ENCODE data around the gene MCC. TPM values are rescaled to one million over a fixed set of nuclear protein-coding genes. Genes with fewer than 3 reads are reported as not detected.

The MCC gene
- polyA plus RNA-seq, 2 of the 4 experiments (the other 2 are of a cell fraction), result 0.09 to 0.10 TPM

- Histone ChIP-seq H3K4me2 (no peak overlapping the region), H3K27ac (no peak overlapping the region), H3K9me3 (0 out of 3 replicates have a peak, but pooled peaks cover 2% of the 10 kb centered on the region), H3K4me3 (no peak overlapping the region), H3K4me1 (no peaks in the 10 kb centered on the region)
- DNase-seq (ENCODE audit: low read depth in 1 of 2, low spot score in 1 of 2) (no peak), ATAC-seq (no peak), FAIRE-seq (no peak)
- TF ChIP-seq RFX5 (IDR thresholded peaks at IDR 0.05) (no peak), POLR2AphosphoS2 (conservative IDR thresholded peaks at IDR 0.05; ENCODE audit: low read length) (no peak), RCOR1 (IDR thresholded peaks at IDR 0.05; ENCODE audit: low read depth, low read length) (no peak), KDM1A (IDR thresholded peaks at IDR 0.05; ENCODE audit: low read depth) (no peak)
- TF ChIP-seq, protein P1, sequence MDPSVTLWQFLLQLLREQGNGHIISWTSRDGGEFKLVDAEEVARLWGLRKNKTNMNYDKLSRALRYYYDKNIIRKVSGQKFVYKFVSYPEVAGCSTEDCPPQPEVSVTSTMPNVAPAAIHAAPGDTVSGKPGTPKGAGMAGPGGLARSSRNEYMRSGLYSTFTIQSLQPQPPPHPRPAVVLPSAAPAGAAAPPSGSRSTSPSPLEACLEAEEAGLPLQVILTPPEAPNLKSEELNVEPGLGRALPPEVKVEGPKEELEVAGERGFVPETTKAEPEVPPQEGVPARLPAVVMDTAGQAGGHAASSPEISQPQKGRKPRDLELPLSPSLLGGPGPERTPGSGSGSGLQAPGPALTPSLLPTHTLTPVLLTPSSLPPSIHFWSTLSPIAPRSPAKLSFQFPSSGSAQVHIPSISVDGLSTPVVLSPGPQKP (IDR thresholded peaks at IDR 0.05; ENCODE audit: low read depth, low read length), result no peak
- ChIA-PET POLR2A (no interaction called here), CTCF (no interaction called here)
Measured at GRCh38 chr5:113359419-113359818, 128.8 kb downstream of the MCC start.

GRCh38 chr5:113358696-113359095 lies 129.6 kb downstream of the MCC start:
- no peaks in the 10 kb centered on the region for H3K9me3 ChIP-seq
- 40% methylated on average over 3 of the region's 3 CpGs for WGBS (ENCODE audit: missing lambda C conversion rate)
- no peaks in the 10 kb centered on the region for H3K4me1 ChIP-seq
- no peak overlapping the region for H3K27ac ChIP-seq
- FAIRE-seq, result no peak
- no peak for DNase-seq (ENCODE audit: low read depth in 1 of 2, low spot score in 1 of 2)
- TF ChIP-seq RFX5 (IDR thresholded peaks at IDR 0.05) (no peak), EHF (CRISPR knock-in tag; IDR thresholded peaks at IDR 0.05) (no peak), PBX3 (IDR thresholded peaks at IDR 0.05) (no peak), RARB (CRISPR knock-in tag; IDR thresholded peaks at IDR 0.05) (no peak), SREBF2 (IDR thresholded peaks at IDR 0.05) (no peak), MYC (IDR thresholded peaks at IDR 0.05; ENCODE audit: borderline replicate concordance, low read length) (no peak), POLR2AphosphoS2 (conservative IDR thresholded peaks at IDR 0.05; ENCODE audit: low read length) (no peak), ATOH8 (CRISPR knock-in tag; IDR thresholded peaks at IDR 0.05; ENCODE audit: low read depth) (no peak), HOXB13 (CRISPR knock-in tag; IDR thresholded peaks at IDR 0.05; ENCODE audit: low read depth) (no peak), BHLHE40 (IDR thresholded peaks at IDR 0.05; ENCODE audit: low read depth, low read length) (no peak), FOSB (CRISPR knock-in tag; IDR thresholded peaks at IDR 0.05) (no peak), HDAC2 (IDR thresholded peaks at IDR 0.05) (no peak)
- TF ChIP-seq, protein P2, sequence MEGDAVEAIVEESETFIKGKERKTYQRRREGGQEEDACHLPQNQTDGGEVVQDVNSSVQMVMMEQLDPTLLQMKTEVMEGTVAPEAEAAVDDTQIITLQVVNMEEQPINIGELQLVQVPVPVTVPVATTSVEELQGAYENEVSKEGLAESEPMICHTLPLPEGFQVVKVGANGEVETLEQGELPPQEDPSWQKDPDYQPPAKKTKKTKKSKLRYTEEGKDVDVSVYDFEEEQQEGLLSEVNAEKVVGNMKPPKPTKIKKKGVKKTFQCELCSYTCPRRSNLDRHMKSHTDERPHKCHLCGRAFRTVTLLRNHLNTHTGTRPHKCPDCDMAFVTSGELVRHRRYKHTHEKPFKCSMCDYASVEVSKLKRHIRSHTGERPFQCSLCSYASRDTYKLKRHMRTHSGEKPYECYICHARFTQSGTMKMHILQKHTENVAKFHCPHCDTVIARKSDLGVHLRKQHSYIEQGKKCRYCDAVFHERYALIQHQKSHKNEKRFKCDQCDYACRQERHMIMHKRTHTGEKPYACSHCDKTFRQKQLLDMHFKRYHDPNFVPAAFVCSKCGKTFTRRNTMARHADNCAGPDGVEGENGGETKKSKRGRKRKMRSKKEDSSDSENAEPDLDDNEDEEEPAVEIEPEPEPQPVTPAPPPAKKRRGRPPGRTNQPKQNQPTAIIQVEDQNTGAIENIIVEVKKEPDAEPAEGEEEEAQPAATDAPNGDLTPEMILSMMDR (IDR thresholded peaks at IDR 0.05), result no peak
- TF ChIP-seq, protein P3, sequence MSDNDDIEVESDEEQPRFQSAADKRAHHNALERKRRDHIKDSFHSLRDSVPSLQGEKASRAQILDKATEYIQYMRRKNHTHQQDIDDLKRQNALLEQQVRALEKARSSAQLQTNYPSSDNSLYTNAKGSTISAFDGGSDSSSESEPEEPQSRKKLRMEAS (IDR thresholded peaks at IDR 0.05), result no peak
- no peak overlapping the region for H3K4me2 ChIP-seq
- no peak overlapping the region for H3K4me3 ChIP-seq
- POLR2A ChIA-PET, result no interaction called here
- CTCF ChIA-PET, result interaction anchor here (1.1 kb wide), 1 partner anchor 17 kb away, joined by 4 read pairs; no protein-coding TSS in a partner anchor
- no peak for ATAC-seq

- POLR2A ChIA-PET, result no interaction called here
Measured at GRCh38 chr5:113357696-113358476, 130.4 kb downstream of the MCC start.

More at GRCh38 chr5:113357696-113358476, 130.4 kb downstream of the MCC start:
- Histone ChIP-seq H3K4me3 (no peak overlapping the region), H3K4me1 (no peaks in the 10 kb centered on the region), H3K4me2 (no peak overlapping the region), H3K27ac (no peak overlapping the region), H3K9me3 (no peaks in the 10 kb centered on the region)
- WGBS (ENCODE audit: missing lambda C conversion rate), result 40% methylated on average over 3 of the region's 3 CpGs
- TF ChIP-seq USF2 (IDR thresholded peaks at IDR 0.05) (no peak), POLR2AphosphoS2 (conservative IDR thresholded peaks at IDR 0.05; ENCODE audit: low read length) (no peak), GATA3 (IDR thresholded peaks at IDR 0.05; ENCODE audit: borderline replicate concordance) (no peak), SREBF2 (IDR thresholded peaks at IDR 0.05) (no peak), NFE2L2 (conservative IDR thresholded peaks at IDR 0.05; ENCODE audit: low read length) (no peak), ZC3H11A (IDR thresholded peaks at IDR 0.05) (no peak)
- no peak for FAIRE-seq
- CTCF ChIA-PET, result interaction anchor here (1.1 kb wide), 1 partner anchor 18 kb away, joined by 4 read pairs; no protein-coding TSS in a partner anchor
- ATAC-seq, result no peak
- DNase-seq (ENCODE audit: low read depth in 1 of 2, low spot score in 1 of 2), result no peak

All from A549 (cell line).